ENCODE results near the gene MOGAT2.

Gene MOGAT2

GRCh38 chr11:75677275-75677674, 40.4 kb upstream of the MOGAT2 start:
- no peaks in the 10 kb centered on the region for H3K9me2 ChIP-seq (replicated peaks; ENCODE audit: insufficient read depth, low read length)
- TF ChIP-seq EZH2 (optimal IDR thresholded peaks at IDR 0.05; ENCODE audit: low read depth, low read length) (no peak), CTCF (IDR thresholded peaks at IDR 0.05; ENCODE audit: low read length) (no peak), EZH2phosphoT487 (IDR thresholded peaks at IDR 0.05; ENCODE audit: low read length) (no peak)

GRCh38 chr11:75677909-75678308, 39.7 kb upstream of the MOGAT2 start:
- Histone ChIP-seq H3K36me3 (replicated peaks; ENCODE audit: insufficient read depth, low read length) (no peaks in the 10 kb centered on the region), H3K9me2 (replicated peaks; ENCODE audit: insufficient read depth, low read length) (no peaks in the 10 kb centered on the region), H4K20me1 (ENCODE audit: insufficient read depth, low read length) (no peaks in the 10 kb centered on the region), H3K9ac (ENCODE audit: low read length) (no peak overlapping the region), H3K4me3 (ENCODE audit: low read length) (no peak overlapping the region), H3K4me2 (ENCODE audit: low read depth, low read length) (no peak overlapping the region), H2AFZ (ENCODE audit: low read length) (no peak overlapping the region), H3K9me3 (replicated peaks; ENCODE audit: insufficient read depth, low read length) (no peaks in the 10 kb centered on the region), H3K4me1 (ENCODE audit: low read length) (0 out of 2 replicates have a peak, but pooled peaks cover 2% of the 10 kb centered on the region), H3K27me3 (replicated peaks; ENCODE audit: insufficient read depth, low read length) (peaks cover 85% of the 10 kb centered on the region), H3F3A (ENCODE audit: insufficient read depth, low read length) (no peaks in the 10 kb centered on the region), H3K79me2 (ENCODE audit: low read length) (no peaks in the 10 kb centered on the region), H3K27ac (ENCODE audit: low read length) (no peak overlapping the region)
- DNase-seq = no peak
- TF ChIP-seq EZH2 (optimal IDR thresholded peaks at IDR 0.05; ENCODE audit: low read depth, low read length) (no peak), CTCF (IDR thresholded peaks at IDR 0.05; ENCODE audit: low read length) (no peak), EZH2phosphoT487 (IDR thresholded peaks at IDR 0.05; ENCODE audit: low read length) (no peak)

More at GRCh38 chr11:75677275-75677674, 40.4 kb upstream of the MOGAT2 start:
- Histone ChIP-seq H3K27me3 (replicated peaks; ENCODE audit: insufficient read depth, low read length) (peaks cover 88% of the 10 kb centered on the region), H3F3A (ENCODE audit: insufficient read depth, low read length) (no peaks in the 10 kb centered on the region), H3K4me3 (ENCODE audit: low read length) (no peak overlapping the region), H3K4me2 (ENCODE audit: low read depth, low read length) (no peak overlapping the region), H3K4me1 (ENCODE audit: low read length) (0 out of 2 replicates have a peak, but pooled peaks cover 2% of the 10 kb centered on the region), H3K9me3 (replicated peaks; ENCODE audit: insufficient read depth, low read length) (no peaks in the 10 kb centered on the region), H3K79me2 (ENCODE audit: low read length) (no peaks in the 10 kb centered on the region), H3K36me3 (replicated peaks; ENCODE audit: insufficient read depth, low read length) (no peaks in the 10 kb centered on the region), H3K9ac (ENCODE audit: low read length) (no peak overlapping the region), H3K27ac (ENCODE audit: low read length) (no peak overlapping the region), H4K20me1 (ENCODE audit: insufficient read depth, low read length) (no peaks in the 10 kb centered on the region), H2AFZ (ENCODE audit: low read length) (no peak overlapping the region)
- peak; percentile 55 for DNase-seq

- Histone ChIP-seq H3K79me2 (ENCODE audit: low read length) (no peaks in the 10 kb centered on the region), H3K4me1 (ENCODE audit: low read length) (0 out of 2 replicates have a peak, but pooled peaks cover 2% of the 10 kb centered on the region), H3K9ac (ENCODE audit: low read length) (no peak overlapping the region), H2AFZ (ENCODE audit: low read length) (no peak overlapping the region), H3K4me3 (ENCODE audit: low read length) (no peak overlapping the region), H3F3A (ENCODE audit: insufficient read depth, low read length) (no peaks in the 10 kb centered on the region), H3K27ac (ENCODE audit: low read length) (no peak overlapping the region), H3K9me2 (replicated peaks; ENCODE audit: insufficient read depth, low read length) (no peaks in the 10 kb centered on the region), H4K20me1 (ENCODE audit: insufficient read depth, low read length) (no peaks in the 10 kb centered on the region), H3K4me2 (ENCODE audit: low read depth, low read length) (no peak overlapping the region), H3K27me3 (replicated peaks; ENCODE audit: insufficient read depth, low read length) (peaks cover 87% of the 10 kb centered on the region), H3K9me3 (replicated peaks; ENCODE audit: insufficient read depth, low read length) (no peaks in the 10 kb centered on the region), H3K36me3 (replicated peaks; ENCODE audit: insufficient read depth, low read length) (no peaks in the 10 kb centered on the region)
- TF ChIP-seq EZH2 (optimal IDR thresholded peaks at IDR 0.05; ENCODE audit: low read depth, low read length) = no peak
- TF ChIP-seq EZH2phosphoT487 (IDR thresholded peaks at IDR 0.05; ENCODE audit: low read length) = no peak
- no peak for TF ChIP-seq CTCF (IDR thresholded peaks at IDR 0.05; ENCODE audit: low read length)
- DNase-seq = no peak
These were observed 38.9 kb upstream of the MOGAT2 start for GRCh38 chr11:75678620-75679259.

Data from MM.1S (cell line).